H9 (cell line): Measurements from ENCODE around the gene SHISA9. TPM values are rescaled to one million over a fixed set of nuclear protein-coding genes. Genes with fewer than 3 reads are reported as not detected.

Experiments
- DNase-seq: peaks from one replicate; pipeline ENCODE4 v3.0.0-alpha.2; 2017
- H2AFZ ChIP-seq: one replicate; pipeline ENCODE4 v1.6.1; 2013; ENCODE audit warnings: mild to moderate bottlenecking, low read length, control low read depth, moderate library complexity
- H2AK5ac ChIP-seq: 2 replicates; pipeline ENCODE4 v1.6.1; 2013; ENCODE audit warnings: low read length, control low read depth, mixed read lengths; ENCODE audit not compliant: insufficient read length
- H2BK120ac ChIP-seq: one replicate; pipeline ENCODE4 v1.6.1; 2013; ENCODE audit warnings: low read depth, mild to moderate bottlenecking, low read length, control low read depth, inconsistent platforms; ENCODE audit not compliant: poor library complexity, severe bottlenecking
- H2BK12ac ChIP-seq: 2 replicates; pipeline ENCODE4 v1.6.1; 2013; ENCODE audit warnings: low read length, control low read depth, mixed read lengths, low read depth; ENCODE audit not compliant: insufficient read length
- H2BK15ac ChIP-seq: 2 replicates; pipeline ENCODE4 v1.6.1; 2013; ENCODE audit warnings: low read depth, low read length, control low read depth
- H2BK20ac ChIP-seq: one replicate; pipeline ENCODE4 v1.6.1; 2013; ENCODE audit warnings: low read depth, mild to moderate bottlenecking, low read length, control low read depth, inconsistent platforms; ENCODE audit not compliant: poor library complexity, severe bottlenecking
- H2BK5ac ChIP-seq: 2 replicates; pipeline ENCODE4 v1.6.1; 2013; ENCODE audit warnings: low read length, control low read depth, mixed read lengths; ENCODE audit not compliant: insufficient read length
- H3K14ac ChIP-seq: 2 replicates; pipeline ENCODE4 v1.6.1; 2013; ENCODE audit warnings: low read length, control low read depth; ENCODE audit not compliant: insufficient read depth
- H3K18ac ChIP-seq: 2 replicates; pipeline ENCODE4 v1.6.1; 2013; ENCODE audit warnings: low read depth, mild to moderate bottlenecking, mixed read lengths, low read length, control low read depth; ENCODE audit not compliant: insufficient read length
- H3K23ac ChIP-seq: 2 replicates; pipeline ENCODE4 v1.6.1; 2013; ENCODE audit warnings: low read length, control low read depth, mixed read lengths, low read depth; ENCODE audit not compliant: insufficient read length
- H3K23me2 ChIP-seq: 2 replicates; pipeline ENCODE4 v1.6.1; 2013; ENCODE audit warnings: low read depth, mild to moderate bottlenecking, mixed read lengths, low read length, control low read depth; ENCODE audit not compliant: insufficient read length, poor library complexity, severe bottlenecking
- H3K27ac ChIP-seq: 2 replicates; pipeline ENCODE4 v1.5.1; 2013; ENCODE audit warnings: low read length, control low read depth, mixed read lengths, low read depth; ENCODE audit not compliant: insufficient read length
- H3K27me3 ChIP-seq: 2 replicates; pipeline ENCODE4 v1.6.1; 2013; ENCODE audit warnings: low read length, control low read depth, inconsistent platforms; ENCODE audit not compliant: insufficient read depth
- H3K4ac ChIP-seq: 2 replicates; pipeline ENCODE4 v1.6.1; 2013; ENCODE audit warnings: low read depth, mild to moderate bottlenecking, control low read depth, inconsistent platforms, low read length, moderate library complexity
- H3K4me1 ChIP-seq: 2 replicates; pipeline ENCODE4 v1.6.1; 2013; ENCODE audit warnings: low read length, control low read depth, inconsistent platforms; ENCODE audit not compliant: insufficient read depth
- H3K4me2 ChIP-seq: 2 replicates; pipeline ENCODE4 v1.6.1; 2013; ENCODE audit warnings: low read length, control low read depth, mixed read lengths; ENCODE audit not compliant: insufficient read length, insufficient read depth
- H3K56ac ChIP-seq: 2 replicates; pipeline ENCODE4 v1.6.1; 2013; ENCODE audit warnings: low read depth, mild to moderate bottlenecking, mixed read lengths, low read length, control low read depth; ENCODE audit not compliant: insufficient read length
- H3K79me1 ChIP-seq: 2 replicates; pipeline ENCODE4 v1.6.1; 2013; ENCODE audit warnings: low read depth, mild to moderate bottlenecking, moderate library complexity, low read length, control low read depth, inconsistent platforms; ENCODE audit not compliant: insufficient read depth, poor library complexity, severe bottlenecking
- H3K79me2 ChIP-seq: 2 replicates; pipeline ENCODE4 v1.6.1; 2013; ENCODE audit warnings: low read length, control low read depth, inconsistent platforms; ENCODE audit not compliant: insufficient read depth
- H3K9ac ChIP-seq: 2 replicates; pipeline ENCODE4 v1.6.1; 2013; ENCODE audit warnings: low read length, control low read depth, mixed read lengths; ENCODE audit not compliant: insufficient read length; ENCODE audit errors: extremely low read depth
- H3K9me3 ChIP-seq: one replicate; pipeline ENCODE4 v1.6.1; 2013; ENCODE audit warnings: low read depth, low read length, inconsistent platforms; ENCODE audit not compliant: control insufficient read depth
- H3T11ph ChIP-seq: one replicate; pipeline ENCODE4 v1.6.1; 2013; ENCODE audit warnings: mild to moderate bottlenecking, low read length, control low read depth, inconsistent platforms
- H4K20me1 ChIP-seq: one replicate; pipeline ENCODE4 v1.6.1; 2013; ENCODE audit not compliant: control insufficient read depth, insufficient read length, insufficient read depth
- H4K5ac ChIP-seq: 2 replicates; pipeline ENCODE4 v1.6.1; 2013; ENCODE audit warnings: low read depth, mild to moderate bottlenecking, mixed read lengths, low read length, control low read depth; ENCODE audit not compliant: insufficient read length
- H4K8ac ChIP-seq: replicated peaks from 2 replicates; pipeline ENCODE4 v1.6.1; 2013; ENCODE audit warnings: low read length, control low read depth, mixed read lengths, low read depth; ENCODE audit not compliant: insufficient read length
- H4K91ac ChIP-seq: 2 replicates; pipeline ENCODE4 v1.6.1; 2013; ENCODE audit warnings: low read depth, mild to moderate bottlenecking, moderate library complexity, mixed read lengths, low read length, control low read depth; ENCODE audit not compliant: insufficient read length
- H3K27ac Mint-ChIP-seq, 3 experiments: 2 replicates in 2 of 3; 3 replicates in 1 of 3; pipeline ENCODE4 v1.8.0; 2020 to 2021; ENCODE audit warnings: mixed read lengths in 3 of 3, mild to moderate bottlenecking in 1 of 3, moderate library complexity in 1 of 3
- H3K27me3 Mint-ChIP-seq: 2 replicates; pipeline ENCODE4 v1.8.0; 2021; ENCODE audit warnings: low read depth, mild to moderate bottlenecking, moderate library complexity, mixed read lengths
- H3K36me3 Mint-ChIP-seq, 3 experiments: 2 replicates in 2 of 3; 3 replicates in 1 of 3; pipeline ENCODE4 v1.8.0; 2020 to 2021; ENCODE audit warnings: low read depth in 3 of 3, mixed read lengths in 3 of 3; ENCODE audit not compliant: insufficient read depth in 1 of 3
- H3K4me1 Mint-ChIP-seq, 2 experiments: 2 replicates each; pipeline ENCODE4 v1.8.0; 2020; ENCODE audit warnings: mixed read lengths in 2 of 2
- H3K4me3 Mint-ChIP-seq, 2 experiments: 2 replicates in 1 of 2; 3 replicates in 1 of 2; pipeline ENCODE4 v1.8.0; 2020 to 2021; ENCODE audit warnings: mild to moderate bottlenecking in 2 of 2, mixed read lengths in 2 of 2, moderate library complexity in 1 of 2
- H3K9me3 Mint-ChIP-seq, 2 experiments: 2 replicates in 1 of 2; 3 replicates in 1 of 2; pipeline ENCODE4 v1.8.0; 2020; ENCODE audit warnings: mild to moderate bottlenecking in 2 of 2, mixed read lengths in 2 of 2, moderate library complexity in 1 of 2
- CTCF ChIP-seq: fragments of 200-600 bp; sonication (generic); conservative IDR thresholded peaks from 3 replicates; pipeline ENCODE4 v1.8.0; 2021; ENCODE audit warnings: antibody characterized with exemption, mild to moderate bottlenecking
- WGBS: extraction: QIAGEN DNeasy Blood & Tissue Kit; methylation state at CpG from one replicate; pipeline ENCODE4 v1.1.7; 2013; ENCODE audit warnings: missing lambda C conversion rate, low lambda C conversion rate, mixed read lengths; ENCODE audit not compliant: insufficient read length; ENCODE audit errors: extremely low coverage; 5-methylcytosine and 5-hydroxymethylcytosine counted together
- total RNA-seq: library from RNA; stranded (reverse); gene quantifications from 2 replicates; pipeline ENCODE4 v1.2.1, GENCODE V29; 2021

Gene SHISA9
- total RNA-seq, 1 experiment from 2014 or later, result 7.0 TPM

GRCh38 chr16:13104772-13105171 is 203.4 kb downstream of the SHISA9 start:
- no peaks in the 10 kb centered on the region for H3K27me3 ChIP-seq
- H2BK15ac ChIP-seq, result no peak overlapping the region
- no peak overlapping the region for H3K27ac ChIP-seq
- DNase-seq, result no peak
- no peak overlapping the region for H3K9ac ChIP-seq
- no peak overlapping the region for H2BK20ac ChIP-seq
- no peak overlapping the region for H3T11ph ChIP-seq
- H3K23me2 ChIP-seq, result no peaks in the 10 kb centered on the region
- no peak overlapping the region for H3K23ac ChIP-seq
- H3K27ac Mint-ChIP-seq, result no peak overlapping the region
- H3K18ac ChIP-seq, result no peak overlapping the region
- TF ChIP-seq CTCF, result no peak
- no peak overlapping the region for H3K56ac ChIP-seq
- no peak overlapping the region for H2BK120ac ChIP-seq
- H4K5ac ChIP-seq, result no peak overlapping the region
- no peak overlapping the region for H3K4me3 Mint-ChIP-seq
- no peak overlapping the region for H2BK5ac ChIP-seq
- no peak overlapping the region for H3K4ac ChIP-seq
- H4K91ac ChIP-seq, result no peak overlapping the region
- H3K79me2 ChIP-seq, result no peaks in the 10 kb centered on the region
- H3K27me3 Mint-ChIP-seq, result no peaks in the 10 kb centered on the region; the same call in 1 of the 2 replicates
- WGBS, result no CpG with 5 or more reads among the region's 5 CpGs
- no peaks in the 10 kb centered on the region for H3K79me1 ChIP-seq
- no peak overlapping the region for H2AFZ ChIP-seq
- H2BK12ac ChIP-seq, result no peak overlapping the region
- H3K9me3 ChIP-seq, result no peaks in the 10 kb centered on the region
- H3K4me1 ChIP-seq, result no peaks in the 10 kb centered on the region; the same call in none of the 2 replicates
- H4K8ac ChIP-seq, result no peak overlapping the region
- H2AK5ac ChIP-seq, result no peak overlapping the region
- no peaks in the 10 kb centered on the region for H4K20me1 ChIP-seq
- peaks cover 7 to 11% of the 10 kb centered on the region in 2 experiments for H3K9me3 Mint-ChIP-seq
- no peak overlapping the region for H3K4me2 ChIP-seq
- peaks cover 3 to 20% (median 16%) of the 10 kb centered on the region in 3 experiments; a peak in 6 of 7 replicates for H3K36me3 Mint-ChIP-seq
- H3K14ac ChIP-seq, result no peak overlapping the region
- H3K4me1 Mint-ChIP-seq, result peaks cover 10 to 17% of the 10 kb centered on the region in 2 experiments
